ENCODE data around the gene GCSAM. TPM values are rescaled to one million over a fixed set of nuclear protein-coding genes. Genes with fewer than 3 reads are reported as not detected.
A peak's percentile ranks its signal among the peaks of the same experiment; 100 is the strongest.

The GCSAM gene
- total RNA-seq, 1 donor from 2014 or later, result not detected

DNA sequence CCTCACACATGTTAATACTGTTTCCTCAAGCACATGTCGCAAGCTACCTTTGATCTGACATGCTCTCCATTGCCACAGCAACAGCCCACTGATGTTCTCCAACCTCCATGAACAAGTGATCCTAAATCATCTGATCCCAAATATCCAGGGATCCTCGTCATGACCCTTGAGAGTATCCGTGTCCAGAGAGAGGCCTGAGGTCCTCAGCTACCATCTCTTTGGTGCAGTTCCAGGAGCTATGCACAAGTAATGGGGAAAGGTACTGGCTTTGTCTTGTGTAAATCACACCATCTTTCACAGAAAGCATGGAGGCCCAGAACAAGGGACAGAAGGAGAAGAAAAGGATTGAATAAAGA, 2.4 kb downstream of the GCSAM start:
- H3K27me3 Mint-ChIP-seq, result no peaks in the 10 kb centered on the region
- H3K36me3 Mint-ChIP-seq (ENCODE audit: insufficient read depth), result peaks cover 3% of the 10 kb centered on the region
- TF ChIP-seq, protein P1, sequence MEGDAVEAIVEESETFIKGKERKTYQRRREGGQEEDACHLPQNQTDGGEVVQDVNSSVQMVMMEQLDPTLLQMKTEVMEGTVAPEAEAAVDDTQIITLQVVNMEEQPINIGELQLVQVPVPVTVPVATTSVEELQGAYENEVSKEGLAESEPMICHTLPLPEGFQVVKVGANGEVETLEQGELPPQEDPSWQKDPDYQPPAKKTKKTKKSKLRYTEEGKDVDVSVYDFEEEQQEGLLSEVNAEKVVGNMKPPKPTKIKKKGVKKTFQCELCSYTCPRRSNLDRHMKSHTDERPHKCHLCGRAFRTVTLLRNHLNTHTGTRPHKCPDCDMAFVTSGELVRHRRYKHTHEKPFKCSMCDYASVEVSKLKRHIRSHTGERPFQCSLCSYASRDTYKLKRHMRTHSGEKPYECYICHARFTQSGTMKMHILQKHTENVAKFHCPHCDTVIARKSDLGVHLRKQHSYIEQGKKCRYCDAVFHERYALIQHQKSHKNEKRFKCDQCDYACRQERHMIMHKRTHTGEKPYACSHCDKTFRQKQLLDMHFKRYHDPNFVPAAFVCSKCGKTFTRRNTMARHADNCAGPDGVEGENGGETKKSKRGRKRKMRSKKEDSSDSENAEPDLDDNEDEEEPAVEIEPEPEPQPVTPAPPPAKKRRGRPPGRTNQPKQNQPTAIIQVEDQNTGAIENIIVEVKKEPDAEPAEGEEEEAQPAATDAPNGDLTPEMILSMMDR (IDR thresholded peaks at IDR 0.05; ENCODE audit: unreplicated experiment), result no peak
- H3K4me3 Mint-ChIP-seq (ENCODE audit: low read depth), result no peak overlapping the region
- no peak for DNase-seq (ENCODE audit: low spot score, unreplicated experiment)
- peaks cover 25% of the 10 kb centered on the region for H3K4me1 Mint-ChIP-seq (ENCODE audit: low read depth)
- no peak overlapping the region for H3K27ac Mint-ChIP-seq
- H3K9me3 Mint-ChIP-seq (ENCODE audit: low read depth), result no peaks in the 10 kb centered on the region

DNA sequence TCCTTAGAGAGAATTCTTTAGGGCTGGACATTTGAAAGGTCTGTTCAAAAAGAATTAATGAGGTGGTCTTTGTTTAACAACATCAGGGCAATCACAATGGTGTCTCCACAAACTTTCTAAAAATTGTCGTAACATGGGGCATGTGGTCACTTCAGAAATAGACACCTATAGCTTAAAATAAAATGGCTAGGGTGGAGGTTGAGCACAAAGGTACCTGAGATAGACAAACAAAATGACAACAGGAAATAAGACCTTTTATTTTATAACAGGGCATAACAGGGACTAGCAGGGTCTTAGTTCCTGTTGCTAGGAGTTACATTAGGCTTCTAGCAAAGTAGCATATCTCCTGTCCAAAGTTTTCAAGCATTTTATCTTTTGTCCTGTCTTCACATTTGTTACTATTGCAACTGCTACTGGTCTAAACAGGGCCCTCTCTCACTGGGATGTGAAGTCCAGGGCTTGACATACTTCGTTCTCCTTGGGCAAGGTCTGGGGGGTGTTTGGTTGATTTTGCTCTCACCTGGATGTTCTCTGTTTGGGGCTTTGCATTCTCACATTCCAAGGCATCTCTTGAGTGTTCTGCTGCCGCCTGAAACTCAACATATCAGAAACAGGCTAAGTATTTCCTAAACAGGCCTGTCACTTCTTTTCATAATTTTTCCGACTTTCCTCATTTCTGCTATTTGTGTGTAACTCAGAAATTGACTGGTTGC, 3.0 kb downstream of the GCSAM start:
- H3K9me3 Mint-ChIP-seq (ENCODE audit: low read depth), result no peaks in the 10 kb centered on the region
- peak overlapping the region; percentile 30 for H3K27ac Mint-ChIP-seq
- no peaks in the 10 kb centered on the region for H3K27me3 Mint-ChIP-seq
- no peak overlapping the region for H3K4me3 Mint-ChIP-seq (ENCODE audit: low read depth)
- no peak for DNase-seq (ENCODE audit: low spot score, unreplicated experiment)
- peaks cover 3% of the 10 kb centered on the region for H3K36me3 Mint-ChIP-seq (ENCODE audit: insufficient read depth)
- TF ChIP-seq, protein P1 (IDR thresholded peaks at IDR 0.05; ENCODE audit: unreplicated experiment), result no peak
- peaks cover 25% of the 10 kb centered on the region for H3K4me1 Mint-ChIP-seq (ENCODE audit: low read depth)

DNA sequence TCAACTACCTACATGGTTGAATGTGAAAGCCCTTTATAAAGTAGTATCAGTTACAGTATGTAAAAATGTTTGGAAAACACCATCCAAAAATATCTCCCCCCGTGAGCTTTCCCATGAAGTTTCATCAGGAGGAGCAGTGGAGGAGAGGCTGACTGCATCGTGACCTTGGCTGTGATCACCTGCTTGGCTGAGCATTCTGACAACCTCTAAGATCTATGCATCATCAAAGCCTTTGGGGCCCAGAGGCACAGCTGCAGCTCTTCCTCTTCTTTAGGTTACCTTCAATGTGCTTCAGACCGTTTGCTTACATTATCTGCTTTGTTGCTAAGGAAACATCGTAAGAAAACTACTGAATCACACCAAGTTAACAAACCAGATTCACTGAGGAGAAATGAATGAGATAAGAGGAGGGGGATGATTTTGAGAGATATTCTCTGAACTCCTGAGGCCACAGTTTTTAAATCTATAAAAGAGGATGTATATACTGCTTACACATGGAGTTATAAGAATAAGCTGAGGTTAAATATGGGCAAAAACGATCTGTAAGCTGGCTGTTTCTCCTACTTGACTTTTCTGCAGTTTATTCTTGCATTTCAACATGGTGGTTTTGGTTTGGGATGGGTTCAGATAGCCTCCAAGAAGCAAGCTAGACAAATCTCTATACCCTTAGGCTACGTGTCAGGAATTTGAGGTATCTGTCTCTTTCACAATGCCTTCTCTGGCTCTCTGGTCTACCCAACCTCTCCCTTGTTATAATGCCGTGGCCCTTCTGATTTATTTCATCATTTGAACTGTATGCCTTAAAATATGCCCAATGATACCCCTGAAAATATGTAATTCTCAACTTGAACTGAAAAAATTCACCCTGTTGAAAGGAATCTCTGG, 4.0 kb downstream of the GCSAM start:
- TF ChIP-seq, protein P1 (IDR thresholded peaks at IDR 0.05; ENCODE audit: unreplicated experiment), result no peak
- H3K4me3 Mint-ChIP-seq (ENCODE audit: low read depth), result no peak overlapping the region
- H3K4me1 Mint-ChIP-seq (ENCODE audit: low read depth), result peaks cover 19% of the 10 kb centered on the region
- H3K27me3 Mint-ChIP-seq, result no peaks in the 10 kb centered on the region
- no peak for DNase-seq (ENCODE audit: low spot score, unreplicated experiment)
- no peak overlapping the region for H3K27ac Mint-ChIP-seq
- H3K36me3 Mint-ChIP-seq (ENCODE audit: insufficient read depth), result peaks cover 3% of the 10 kb centered on the region
- H3K9me3 Mint-ChIP-seq (ENCODE audit: low read depth), result no peaks in the 10 kb centered on the region

DNA sequence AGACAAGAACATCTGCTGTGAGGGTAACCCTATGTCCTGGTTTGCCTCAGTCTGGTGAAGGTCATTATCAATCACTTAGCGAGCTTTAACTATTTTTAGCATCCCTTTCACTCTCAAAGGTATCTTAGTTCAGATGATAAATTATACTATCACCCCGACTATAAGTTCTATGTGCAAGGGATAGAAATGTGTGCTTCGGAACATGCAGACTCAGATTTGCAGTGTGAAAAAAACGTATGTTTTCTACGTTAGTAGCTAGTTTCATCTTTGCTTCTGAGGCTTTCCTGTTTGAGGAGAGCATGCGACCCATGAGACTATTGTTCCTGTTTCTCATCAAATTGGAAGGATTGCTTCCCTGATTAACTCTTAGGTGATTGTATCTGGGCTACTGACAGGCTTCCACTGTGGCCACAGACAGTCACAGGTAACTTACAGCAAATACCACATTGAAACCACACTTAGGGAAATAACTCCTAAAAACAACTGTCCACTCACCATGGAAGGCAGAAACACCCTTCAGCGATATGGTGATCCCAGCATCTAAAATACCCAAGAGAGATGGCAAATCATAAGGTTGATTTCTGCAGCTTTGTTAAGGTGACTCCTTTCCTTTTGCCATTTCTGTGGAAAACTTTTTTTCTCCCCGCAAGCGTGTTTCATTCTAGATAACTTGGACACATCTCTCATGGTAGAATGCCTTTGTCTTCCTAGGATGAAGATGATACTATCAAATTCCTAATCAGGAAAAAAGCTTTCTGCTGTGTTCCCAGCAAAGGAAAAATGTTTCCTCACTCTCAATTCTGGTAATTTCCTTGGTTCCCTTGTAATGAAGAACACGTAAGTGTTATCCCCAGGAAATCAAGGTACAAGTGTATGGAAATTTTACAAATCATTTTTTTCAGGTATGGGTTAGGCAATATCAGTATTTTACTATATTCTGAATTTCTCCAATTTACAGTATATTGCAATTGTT, 5.2 kb downstream of the GCSAM start:
- H3K9me3 Mint-ChIP-seq (ENCODE audit: low read depth), result no peaks in the 10 kb centered on the region
- DNase-seq (ENCODE audit: low spot score, unreplicated experiment), result no peak
- no peaks in the 10 kb centered on the region for H3K27me3 Mint-ChIP-seq
- peaks cover 7% of the 10 kb centered on the region for H3K36me3 Mint-ChIP-seq (ENCODE audit: insufficient read depth)
- H3K4me1 Mint-ChIP-seq (ENCODE audit: low read depth), result peaks cover 19% of the 10 kb centered on the region
- no peak overlapping the region for H3K27ac Mint-ChIP-seq
- TF ChIP-seq, protein P1 (IDR thresholded peaks at IDR 0.05; ENCODE audit: unreplicated experiment), result no peak
- H3K4me3 Mint-ChIP-seq (ENCODE audit: low read depth), result no peak overlapping the region

DNA sequence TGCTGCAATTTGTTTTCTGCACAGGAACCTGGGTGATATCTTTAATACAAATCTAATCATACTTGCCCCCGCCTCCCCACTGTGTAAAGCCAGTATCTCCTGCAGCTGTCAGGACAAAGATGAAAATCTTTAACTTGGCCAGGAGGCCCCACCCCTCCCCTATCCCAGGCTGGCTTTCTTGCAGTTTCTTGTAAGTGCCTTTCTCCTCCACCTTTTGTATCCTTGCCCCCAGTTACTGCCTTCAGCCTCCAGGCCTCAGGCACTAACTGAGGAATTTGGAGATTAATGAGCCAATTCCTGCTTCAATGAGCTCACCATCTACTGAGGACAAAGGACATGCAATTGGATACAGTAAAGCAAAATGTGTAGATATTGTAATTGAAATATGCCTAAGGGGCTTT, 6.5 kb downstream of the GCSAM start:
- Mint-ChIP-seq H3K9me3 (ENCODE audit: low read depth) (no peaks in the 10 kb centered on the region), H3K4me1 (ENCODE audit: low read depth) (peaks cover 23% of the 10 kb centered on the region), H3K27me3 (no peaks in the 10 kb centered on the region), H3K27ac (no peak overlapping the region), H3K36me3 (ENCODE audit: insufficient read depth) (peaks cover 7% of the 10 kb centered on the region), H3K4me3 (ENCODE audit: low read depth) (no peak overlapping the region)
- no peak for DNase-seq (ENCODE audit: low spot score, unreplicated experiment)
- TF ChIP-seq, protein P1 (IDR thresholded peaks at IDR 0.05; ENCODE audit: unreplicated experiment), result no peak
